ENCODE results near the gene TNFRSF25.
"Not testable (repeated sequence)": the region's sequence is repeated elsewhere in the genome, so short reads cannot be mapped to it uniquely, and the experiment has no call there.

Gene TNFRSF25

GRCh38 chr1:6455752-6456520, 10.0 kb downstream of the TNFRSF25 start:
- in situ Hi-C loops (cut with HindIII; ENCODE audit: low sequenced_read_pairs), result not testable (repeated sequence)

GRCh38 chr1:6454856-6455751, 10.9 kb downstream of the TNFRSF25 start:
- in situ Hi-C loops (cut with HindIII; ENCODE audit: low sequenced_read_pairs), result no loop called here

GRCh38 chr1:6453895-6454855, 11.8 kb downstream of the TNFRSF25 start:
- in situ Hi-C loops (cut with HindIII; ENCODE audit: low sequenced_read_pairs), result not testable (repeated sequence)

GRCh38 chr1:6450943-6451373, 15.0 kb downstream of the TNFRSF25 start:
- in situ Hi-C loops (cut with HindIII; ENCODE audit: low sequenced_read_pairs), result no loop called here

GRCh38 chr1:6450486-6450885, 15.5 kb downstream of the TNFRSF25 start:
- in situ Hi-C loops (cut with HindIII; ENCODE audit: low sequenced_read_pairs), result not testable (repeated sequence)

GRCh38 chr1:6450005-6450450, 15.9 kb downstream of the TNFRSF25 start:
- in situ Hi-C loops (cut with HindIII; ENCODE audit: low sequenced_read_pairs), result no loop called here

GRCh38 chr1:6448749-6449631, 17.0 kb downstream of the TNFRSF25 start:
- in situ Hi-C loops (cut with HindIII; ENCODE audit: low sequenced_read_pairs), result no loop called here

- in situ Hi-C loops (cut with HindIII; ENCODE audit: low sequenced_read_pairs), result no loop called here
These were observed 17.9 kb downstream of the TNFRSF25 start for GRCh38 chr1:6447818-6448748.

- in situ Hi-C loops (cut with HindIII; ENCODE audit: low sequenced_read_pairs), result no loop called here
These were observed 18.8 kb downstream of the TNFRSF25 start for GRCh38 chr1:6447016-6447817.

- in situ Hi-C loops (cut with HindIII; ENCODE audit: low sequenced_read_pairs), result no loop called here
These were observed 19.3 kb downstream of the TNFRSF25 start for GRCh38 chr1:6446665-6447015.

GRCh38 chr1:6445929-6446328, 20.0 kb downstream of the TNFRSF25 start:
- in situ Hi-C loops (cut with HindIII; ENCODE audit: low sequenced_read_pairs), result not testable (repeated sequence)

GRCh38 chr1:6445062-6445763, 20.8 kb downstream of the TNFRSF25 start:
- in situ Hi-C loops (cut with HindIII; ENCODE audit: low sequenced_read_pairs), result no loop called here

GRCh38 chr1:6444377-6444776, 21.6 kb downstream of the TNFRSF25 start:
- in situ Hi-C loops (cut with HindIII; ENCODE audit: low sequenced_read_pairs), result no loop called here

GRCh38 chr1:6443339-6444115, 22.4 kb downstream of the TNFRSF25 start:
- in situ Hi-C loops (cut with HindIII; ENCODE audit: low sequenced_read_pairs), result no loop called here

- in situ Hi-C loops (cut with HindIII; ENCODE audit: low sequenced_read_pairs), result no loop called here
These were observed 24.4 kb downstream of the TNFRSF25 start for GRCh38 chr1:6441586-6441985.
